Caco-2 (cell line): ENCODE results near the gene S100A16. TPM values are rescaled to one million over a fixed set of nuclear protein-coding genes. Genes with fewer than 3 reads are reported as not detected.
A peak's percentile ranks its signal among the peaks of the same experiment; 100 is the strongest.

Source experiments
- BruUV-seq: library from RNA; stranded (reverse); fragments of 400-500 nt; replicated peaks from 2 replicates; lab custom pipeline; 2021; lab: Mats Ljungman, UMichigan
- CTCF ChIA-PET: fragments of 300-600 bp; sonication (Branson Sonifier 250); formaldehyde crosslinking; loops from one replicate; lab custom pipeline; 2022; ENCODE audit warnings: antibody characterized with exemption; lab: Charles Lee
- POLR2A ChIA-PET: fragments of 300-600 bp; sonication (Branson Sonifier 250); formaldehyde crosslinking; loops from one replicate; lab custom pipeline; 2022; ENCODE audit warnings: antibody characterized with exemption; lab: Charles Lee
- DNase-seq, 2 experiments: peaks; one replicate each; pipeline versions ENCODE4 v3.0.0 to v3.0.0-alpha.2; 2020 to 2022
- H3K27me3 ChIP-seq: replicated peaks from 2 replicates; pipeline ENCODE4 v1.6.0; 2011; ENCODE audit warnings: low read length; ENCODE audit not compliant: control insufficient read depth, insufficient read depth
- H3K36me3 ChIP-seq: 2 replicates; pipeline ENCODE4 v1.5.1; 2011; ENCODE audit warnings: low read length; ENCODE audit not compliant: control insufficient read depth, insufficient read depth
- H3K4me1 ChIP-seq: fragments of 250-450 bp; sonication (Bioruptor Pico); 2 replicates; pipeline ENCODE4 v1.5.1; 2020; ENCODE audit warnings: mild to moderate bottlenecking
- H3K4me3 ChIP-seq: 2 replicates; pipeline ENCODE4 v1.5.1; 2011; ENCODE audit warnings: low read depth, mild to moderate bottlenecking, control low read depth, low read length
- H3K9me3 ChIP-seq: fragments of 250-450 bp; sonication (Bioruptor Pico); 2 replicates; pipeline ENCODE4 v1.5.1; 2020; ENCODE audit warnings: mild to moderate bottlenecking, moderate library complexity
- H3K27ac Mint-ChIP-seq: one replicate; pipeline ENCODE4 v1.8.0; 2022; ENCODE audit warnings: mixed read lengths; ENCODE audit not compliant: unreplicated experiment
- H3K27me3 Mint-ChIP-seq: one replicate; pipeline ENCODE4 v1.8.0; 2022; ENCODE audit warnings: mixed read lengths; ENCODE audit not compliant: insufficient read depth, unreplicated experiment
- H3K36me3 Mint-ChIP-seq: one replicate; pipeline ENCODE4 v1.8.0; 2022; ENCODE audit warnings: mild to moderate bottlenecking, mixed read lengths; ENCODE audit not compliant: insufficient read depth, unreplicated experiment
- H3K4me1 Mint-ChIP-seq: one replicate; pipeline ENCODE4 v1.8.0; 2022; ENCODE audit warnings: low read depth, mixed read lengths; ENCODE audit not compliant: unreplicated experiment
- H3K4me3 Mint-ChIP-seq: one replicate; pipeline ENCODE4 v1.8.0; 2022; ENCODE audit warnings: mild to moderate bottlenecking, moderate library complexity, mixed read lengths; ENCODE audit not compliant: unreplicated experiment
- H3K9me3 Mint-ChIP-seq: one replicate; pipeline ENCODE4 v1.8.0; 2022; ENCODE audit warnings: mixed read lengths; ENCODE audit not compliant: unreplicated experiment
- intact Hi-C: fragments of 100-400 bp; cut with micrococcal nuclease; formaldehyde crosslinking; loops from one replicate; pipeline ENCODE4 v1.10.0; 2022; ENCODE audit not compliant: unreplicated experiment
- total RNA-seq: library from RNA; stranded (reverse); gene quantifications from 2 replicates; pipeline ENCODE4 v1.2.3, GENCODE V29; 2022
- TF ChIP-seq, protein P1 (sequence below), 2 experiments: fragments of 200-600 bp in 1 of 2; IDR thresholded peaks; 1 replicate in 1 of 2; 2 replicates in 1 of 2; pipeline versions ENCODE4 v1.5.1 to v1.8.0; 2011 to 2022; ENCODE audit warnings: antibody characterized with exemption in 1 of 2, control low read depth in 1 of 2, inconsistent platforms in 1 of 2, low read depth in 1 of 2, low read length in 1 of 2, mild to moderate bottlenecking in 1 of 2, moderate library complexity in 1 of 2; ENCODE audit not compliant: insufficient read depth in 1 of 2, severe bottlenecking in 1 of 2, unreplicated experiment in 1 of 2

The S100A16 gene
- total RNA-seq, 1 experiment from 2014 or later = 243 TPM

DNA sequence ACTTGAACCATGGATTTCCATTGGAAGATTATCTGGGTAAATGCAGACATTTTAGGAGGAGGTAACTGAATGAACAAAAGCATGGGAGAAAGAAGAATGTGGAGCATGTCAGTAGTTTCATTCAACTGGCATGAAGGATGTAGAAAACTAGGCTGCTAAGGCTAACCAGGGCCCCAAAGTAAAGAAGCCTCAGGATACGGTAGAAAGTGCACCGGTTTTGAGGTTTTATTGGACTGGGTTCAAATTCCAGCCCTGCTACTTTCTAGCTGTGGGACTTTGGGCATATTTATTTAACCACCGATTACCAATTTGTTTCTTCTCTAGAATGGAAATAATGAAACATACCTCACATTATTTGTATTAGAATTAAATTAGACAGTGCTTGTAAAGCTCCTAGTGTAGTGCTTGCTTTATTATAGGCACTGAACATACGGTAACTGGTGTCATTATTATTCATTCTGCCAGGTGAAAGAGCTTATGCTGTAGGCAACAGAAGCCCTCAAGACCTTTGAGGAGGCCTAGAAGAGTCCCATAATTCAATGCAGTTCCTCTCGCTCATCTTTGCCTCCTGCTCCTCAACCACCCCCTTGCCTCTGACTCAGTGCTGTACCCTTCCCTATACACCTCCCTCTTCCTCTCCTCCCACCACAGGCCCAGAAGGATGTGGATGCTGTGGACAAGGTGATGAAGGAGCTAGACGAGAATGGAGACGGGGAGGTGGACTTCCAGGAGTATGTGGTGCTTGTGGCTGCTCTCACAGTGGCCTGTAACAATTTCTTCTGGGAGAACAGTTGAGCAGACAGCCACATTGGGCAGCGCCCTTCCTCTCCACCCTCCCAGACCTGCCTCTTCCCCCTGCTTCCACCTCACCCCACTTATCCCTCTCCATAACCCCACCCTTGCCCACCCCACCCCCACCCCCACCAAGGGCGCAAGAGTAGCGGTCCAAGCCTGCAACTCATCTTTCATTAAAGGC, 18.4 kb upstream of the S100A16 start:
- H3K4me3 ChIP-seq = no peak overlapping the region
- CTCF ChIA-PET = interaction anchor here (0.6 to 0.8 kb wide), 3 partner anchors 55 to 152 kb away, joined by 3 to 5 read pairs (median 3); no protein-coding TSS in a partner anchor
- H3K27ac Mint-ChIP-seq = peak overlapping the region; percentile 6

DNA sequence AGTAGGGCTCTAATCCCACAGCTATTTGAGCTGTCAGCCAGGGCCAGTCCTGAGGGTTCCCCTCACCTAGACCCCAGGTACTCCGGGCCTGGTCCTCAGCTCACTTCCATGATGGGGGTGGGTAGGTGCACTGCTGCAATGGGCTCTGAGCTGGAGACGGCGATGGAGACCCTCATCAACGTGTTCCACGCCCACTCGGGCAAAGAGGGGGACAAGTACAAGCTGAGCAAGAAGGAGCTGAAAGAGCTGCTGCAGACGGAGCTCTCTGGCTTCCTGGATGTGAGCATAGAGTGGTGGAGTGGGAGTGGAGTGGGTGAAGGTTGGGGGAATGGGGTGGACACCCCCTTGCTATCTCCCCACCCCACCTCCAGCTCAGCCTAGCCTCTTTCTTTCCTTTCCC, 17.4 kb upstream of the S100A16 start:
- H3K27ac Mint-ChIP-seq = peak overlapping the region; percentile 6
- H3K4me3 Mint-ChIP-seq = no peak overlapping the region
- H3K9me3 ChIP-seq = no peaks in the 10 kb centered on the region
- intact Hi-C loops = loop anchor here (5.0 kb wide), 1 partner anchor 112 kb away; no protein-coding TSS in a partner anchor
- H3K4me1 ChIP-seq = peaks cover 45% of the 10 kb centered on the region
- H3K9me3 Mint-ChIP-seq = peaks cover 5% of the 10 kb centered on the region
- no peak overlapping the region for H3K4me3 ChIP-seq
- no peaks in the 10 kb centered on the region; the same call in 1 of the 2 replicates for H3K36me3 ChIP-seq
- peaks cover 44% of the 10 kb centered on the region for H3K36me3 Mint-ChIP-seq
- no peak for DNase-seq
- H3K4me1 Mint-ChIP-seq = peaks cover 25% of the 10 kb centered on the region
- ChIA-PET CTCF (interaction anchor here (1.0 kb wide), 1 partner anchor 13 kb away, joined by 4 read pairs; no protein-coding TSS in a partner anchor), POLR2A (interaction anchor here (0.5 to 1.8 kb wide), 3 partner anchors 14 to 52 kb away, joined by 3 to 7 read pairs (median 3); partner anchors contain the start of genes S100A14 and S100A16)
- no peaks in the 10 kb centered on the region for H3K27me3 ChIP-seq
- no peaks in the 10 kb centered on the region for H3K27me3 Mint-ChIP-seq
- TF ChIP-seq, protein P1, sequence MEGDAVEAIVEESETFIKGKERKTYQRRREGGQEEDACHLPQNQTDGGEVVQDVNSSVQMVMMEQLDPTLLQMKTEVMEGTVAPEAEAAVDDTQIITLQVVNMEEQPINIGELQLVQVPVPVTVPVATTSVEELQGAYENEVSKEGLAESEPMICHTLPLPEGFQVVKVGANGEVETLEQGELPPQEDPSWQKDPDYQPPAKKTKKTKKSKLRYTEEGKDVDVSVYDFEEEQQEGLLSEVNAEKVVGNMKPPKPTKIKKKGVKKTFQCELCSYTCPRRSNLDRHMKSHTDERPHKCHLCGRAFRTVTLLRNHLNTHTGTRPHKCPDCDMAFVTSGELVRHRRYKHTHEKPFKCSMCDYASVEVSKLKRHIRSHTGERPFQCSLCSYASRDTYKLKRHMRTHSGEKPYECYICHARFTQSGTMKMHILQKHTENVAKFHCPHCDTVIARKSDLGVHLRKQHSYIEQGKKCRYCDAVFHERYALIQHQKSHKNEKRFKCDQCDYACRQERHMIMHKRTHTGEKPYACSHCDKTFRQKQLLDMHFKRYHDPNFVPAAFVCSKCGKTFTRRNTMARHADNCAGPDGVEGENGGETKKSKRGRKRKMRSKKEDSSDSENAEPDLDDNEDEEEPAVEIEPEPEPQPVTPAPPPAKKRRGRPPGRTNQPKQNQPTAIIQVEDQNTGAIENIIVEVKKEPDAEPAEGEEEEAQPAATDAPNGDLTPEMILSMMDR (IDR thresholded peaks at IDR 0.05; ENCODE audit: insufficient read depth in 1 of 2, low read depth in 1 of 2, low read length in 1 of 2, severe bottlenecking in 1 of 2, unreplicated experiment in 1 of 2) = no peak
- no TSS peak for BruUV-seq

More for the DNA sequence above, 18.4 kb upstream of the S100A16 start:
- Mint-ChIP-seq H3K4me3 (peak overlapping the region; percentile 40), H3K36me3 (peaks cover 44% of the 10 kb centered on the region), H3K9me3 (peaks cover 5% of the 10 kb centered on the region), H3K4me1 (peaks cover 21% of the 10 kb centered on the region), H3K27me3 (no peaks in the 10 kb centered on the region)
- Histone ChIP-seq H3K4me1 (peaks cover 36% of the 10 kb centered on the region), H3K27me3 (no peaks in the 10 kb centered on the region), H3K9me3 (no peaks in the 10 kb centered on the region), H3K36me3 (no peaks in the 10 kb centered on the region; the same call in 1 of the 2 replicates)
- peak in 1 of 2 experiments; percentile 63 for DNase-seq
- intact Hi-C loops = loop anchor here (5.0 kb wide), 1 partner anchor 111 kb away; no protein-coding TSS in a partner anchor
- BruUV-seq = no TSS peak
- TF ChIP-seq, protein P1 (IDR thresholded peaks at IDR 0.05; ENCODE audit: insufficient read depth in 1 of 2, low read depth in 1 of 2, low read length in 1 of 2, severe bottlenecking in 1 of 2, unreplicated experiment in 1 of 2) = no peak
- POLR2A ChIA-PET = interaction anchor here (0.6 to 1.8 kb wide), 5 partner anchors 15 to 96 kb away, joined by 3 to 7 read pairs (median 4); partner anchors contain the start of genes S100A14, S100A6 and SNAPIN

DNA sequence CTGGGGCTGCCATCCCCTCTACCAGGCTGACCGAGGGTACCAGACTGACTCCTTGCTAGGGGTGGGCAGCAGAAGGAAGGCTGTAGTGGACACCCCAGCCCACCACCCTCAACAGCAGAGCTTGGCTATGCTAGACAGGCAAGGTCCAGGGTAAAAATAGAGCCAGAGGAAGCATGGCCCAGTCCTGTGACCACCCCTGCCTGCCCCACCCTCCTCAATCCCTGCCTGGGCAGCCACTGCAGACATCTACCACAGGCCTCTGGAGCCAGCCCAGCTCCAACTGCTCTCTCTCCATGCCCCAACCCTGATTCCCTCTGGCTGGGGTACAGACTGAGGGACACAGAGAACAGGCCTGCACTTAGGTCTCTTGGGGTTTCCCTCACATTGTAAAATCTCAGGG, 17.0 kb upstream of the S100A16 start:
- CTCF ChIA-PET = interaction anchor here (1.0 kb wide), 1 partner anchor 12 kb away, joined by 4 read pairs; no protein-coding TSS in a partner anchor
- DNase-seq = no peak
- H3K4me1 Mint-ChIP-seq = peaks cover 25% of the 10 kb centered on the region
- Histone ChIP-seq H3K36me3 (no peaks in the 10 kb centered on the region; the same call in 1 of the 2 replicates), H3K9me3 (no peaks in the 10 kb centered on the region), H3K4me1 (peaks cover 47% of the 10 kb centered on the region), H3K4me3 (no peak overlapping the region), H3K27me3 (no peaks in the 10 kb centered on the region)
- H3K4me3 Mint-ChIP-seq = no peak overlapping the region
- POLR2A ChIA-PET = interaction anchor here (0.5 to 1.1 kb wide), 2 partner anchors 17 to 51 kb away, joined by 3 read pairs; partner anchors contain the start of gene S100A16
- no peaks in the 10 kb centered on the region for H3K27me3 Mint-ChIP-seq
- intact Hi-C loops = loop anchor here (5.0 kb wide), 1 partner anchor 112 kb away; no protein-coding TSS in a partner anchor
- BruUV-seq = no TSS peak
- TF ChIP-seq, protein P1 (IDR thresholded peaks at IDR 0.05; ENCODE audit: insufficient read depth in 1 of 2, low read depth in 1 of 2, low read length in 1 of 2, severe bottlenecking in 1 of 2, unreplicated experiment in 1 of 2) = no peak
- peak overlapping the region; percentile 20 for H3K27ac Mint-ChIP-seq
- H3K9me3 Mint-ChIP-seq = peaks cover 5% of the 10 kb centered on the region
- peaks cover 44% of the 10 kb centered on the region for H3K36me3 Mint-ChIP-seq
